A549 (cell line): Measurements from ENCODE around the gene EHF. TPM values are rescaled to one million over a fixed set of nuclear protein-coding genes. Genes with fewer than 3 reads are reported as not detected.

ENCODE experiments used
- ATAC-seq, 2 experiments: fragments of 200-7000 bp in 1 of 2; fragments of >200 bp in 1 of 2; cut with Nextera tagmentation in 1 of 2; cut with Tn5 transposase in 1 of 2; 3 replicates each; pipeline versions ENCODE4 v1.8.0 to v1.9.1; 2018 to 2020; ENCODE audit warnings: mild to moderate bottlenecking in 1 of 2, moderate library complexity in 1 of 2
- CTCF ChIA-PET: fragments of 300-600 bp; sonication (Branson Sonifier 250); formaldehyde crosslinking; extraction: SDS; loops from one replicate; lab custom pipeline; 2021; ENCODE audit warnings: antibody characterized with exemption, inconsistent platforms; lab: Yijun Ruan, JAX
- POLR2A ChIA-PET: fragments of 350-600 bp; formaldehyde crosslinking; extraction: SDS; loops from one replicate; lab custom pipeline; 2021; ENCODE audit warnings: antibody characterized with exemption, inconsistent platforms; lab: Yijun Ruan, JAX
- DNase-seq, 2 experiments: peaks; one replicate each; pipeline versions ENCODE4 v3.0.0 to v3.0.0-alpha.2; 2011 to 2016; ENCODE audit warnings: low read depth in 1 of 2, low spot score in 1 of 2
- FAIRE-seq: peaks from 2 replicates; lab custom pipeline; 2011; peaks lifted over from hg19 to GRCh38; lab: Jason Lieb, UNC
- H3K27ac ChIP-seq, 2 experiments: fragments of >200 bp; sonication (Bioruptor Twin); formaldehyde crosslinking; 3 replicates each; pipeline ENCODE4 v1.5.1; 2016 to 2017
- H3K4me1 ChIP-seq: fragments of >200 bp; sonication (Bioruptor Twin); formaldehyde crosslinking; 3 replicates; pipeline ENCODE4 v1.6.1; 2016
- H3K4me2 ChIP-seq: fragments of >200 bp; sonication (Bioruptor Twin); formaldehyde crosslinking; 3 replicates; pipeline ENCODE4 v1.6.1; 2016
- H3K4me3 ChIP-seq: fragments of >200 bp; sonication (Bioruptor Twin); formaldehyde crosslinking; 3 replicates; pipeline ENCODE4 v1.5.1; 2016
- H3K9me3 ChIP-seq: fragments of >200 bp; sonication (Bioruptor Twin); formaldehyde crosslinking; 3 replicates; pipeline ENCODE4 v1.6.1; 2016
- CBX8 ChIP-seq: fragments of 200-600 bp; sonication (generic); IDR thresholded peaks from 2 replicates; pipeline ENCODE4 v1.6.1; 2016
- CEBPB ChIP-seq, 2 experiments: fragments of >200 bp in 1 of 2; sonication (Bioruptor Twin) in 1 of 2; formaldehyde crosslinking in 1 of 2; IDR thresholded peaks; 2 replicates each; pipeline ENCODE4 v1.6.1; 2012 to 2016
- CTCF ChIP-seq: fragments of >200 bp; sonication (Bioruptor Twin); formaldehyde crosslinking; IDR thresholded peaks from 3 replicates; pipeline ENCODE4 v1.5.1; 2016
- ESRRA ChIP-seq: fragments of 150-350 bp; IDR thresholded peaks from 2 replicates; pipeline ENCODE4 v1.6.1; 2014; ENCODE audit warnings: mild to moderate bottlenecking, low read length, borderline replicate concordance
- FOSL2 ChIP-seq, 2 experiments: fragments of 450-650 bp in 1 of 2; fragments of >200 bp in 1 of 2; sonication (Bioruptor Twin) in 1 of 2; formaldehyde crosslinking; IDR thresholded peaks; 2 replicates each; pipeline versions ENCODE4 v1.5.0 to v1.6.1; 2016 to 2020; ENCODE audit warnings: mild to moderate bottlenecking in 1 of 2, moderate library complexity in 1 of 2
- HDAC2 ChIP-seq: fragments of 200-600 bp; sonication (generic); IDR thresholded peaks from 2 replicates; pipeline ENCODE4 v1.6.1; 2016
- HMGXB4 ChIP-seq: fragments of 250-450 bp; sonication (Bioruptor Pico); IDR thresholded peaks from 2 replicates; pipeline ENCODE4 v1.5.0; 2021; ENCODE audit warnings: mild to moderate bottlenecking, moderate library complexity, borderline replicate concordance
- HOXB5 ChIP-seq: fragments of 250-450 bp; sonication (Bioruptor Pico); IDR thresholded peaks from 2 replicates; pipeline ENCODE4 v1.5.0; 2020; ENCODE audit warnings: mild to moderate bottlenecking, moderate library complexity
- JUN ChIP-seq, 2 experiments: fragments of >200 bp; sonication (Bioruptor Twin); formaldehyde crosslinking; IDR thresholded peaks; 2 replicates in 1 of 2; 3 replicates in 1 of 2; pipeline ENCODE4 v1.6.1; 2016 to 2017
- NPAS2 ChIP-seq: fragments of 250-450 bp; sonication (Bioruptor Pico); IDR thresholded peaks from 2 replicates; pipeline ENCODE4 v1.8.0; 2022; ENCODE audit warnings: mild to moderate bottlenecking, moderate library complexity, borderline replicate concordance
- NR3C1 ChIP-seq: fragments of >200 bp; sonication (Bioruptor Twin); formaldehyde crosslinking; IDR thresholded peaks from 3 replicates; pipeline ENCODE4 v1.6.1; 2017
- POLR2AphosphoS2 ChIP-seq: conservative IDR thresholded peaks from 2 replicates; pipeline ENCODE4 v1.6.1; 2012; ENCODE audit warnings: low read length, improper control_type of control experiment, inconsistent platforms
- RAD21 ChIP-seq, 2 experiments: fragments of >200 bp in 1 of 2; sonication (Bioruptor Twin) in 1 of 2; formaldehyde crosslinking in 1 of 2; IDR thresholded peaks in 1 of 2; conservative IDR thresholded peaks in 1 of 2; 2 replicates in 1 of 2; 3 replicates in 1 of 2; pipeline ENCODE4 v1.6.1; 2012 to 2018; ENCODE audit warnings: inconsistent platforms in 1 of 2
- RARB ChIP-seq: fragments of 250-450 bp; sonication (Bioruptor Pico); IDR thresholded peaks from 2 replicates; pipeline ENCODE4 v1.8.0; 2021; ENCODE audit warnings: mild to moderate bottlenecking, moderate library complexity
- RNF2 ChIP-seq: fragments of 200-600 bp; sonication (generic); IDR thresholded peaks from 2 replicates; pipeline ENCODE4 v1.6.1; 2016; ENCODE audit warnings: low read depth, mild to moderate bottlenecking, antibody characterized with exemption, moderate library complexity, borderline replicate concordance
- SMC3 ChIP-seq: fragments of >200 bp; sonication (Bioruptor Twin); formaldehyde crosslinking; IDR thresholded peaks from 3 replicates; pipeline ENCODE4 v1.6.1; 2018; ENCODE audit warnings: inconsistent platforms
- TP53 ChIP-seq: fragments of 250-450 bp; sonication (Bioruptor Pico); IDR thresholded peaks from 2 replicates; pipeline ENCODE4 v1.5.0; 2021; ENCODE audit warnings: mild to moderate bottlenecking, moderate library complexity
- ZNF302 ChIP-seq: fragments of 250-450 bp; sonication (Bioruptor Pico); IDR thresholded peaks from 2 replicates; pipeline ENCODE4 v1.9.0; 2021; ENCODE audit warnings: inconsistent platforms, mild to moderate bottlenecking, moderate library complexity
- ZSCAN20 ChIP-seq: fragments of 250-450 bp; sonication (Bioruptor Pico); IDR thresholded peaks from 2 replicates; pipeline ENCODE4 v1.8.0; 2022; ENCODE audit warnings: mild to moderate bottlenecking, moderate library complexity
- WGBS: methylation state at CpG from one replicate; pipeline ENCODE4 v1.1.6; 2017; ENCODE audit errors: missing lambda C conversion rate; 5-methylcytosine and 5-hydroxymethylcytosine counted together
- polyA plus RNA-seq, 4 experiments: library from polyadenylated mRNA; depleted of rRNA in 3 of 4; stranded (reverse); fragments of >200 nt; fragmentation: RNase III in 1 of 4; extraction: RNeasy Plus Mini Kit Qiagen cat#74134 plus additional on column Dnase treatment in 1 of 4; gene quantifications; 2 replicates in 3 of 4; 3 replicates in 1 of 4; pipeline ENCODE4 v1.2.3, GENCODE V29; 2011 to 2017
- TF ChIP-seq, protein P1 (sequence below): IDR thresholded peaks from 2 replicates; pipeline ENCODE4 v1.6.1; 2012

The EHF gene
- polyA plus RNA-seq, 2 of the 4 experiments (the other 2 are of a cell fraction), result 5.4 to 7.8 TPM

DNA sequence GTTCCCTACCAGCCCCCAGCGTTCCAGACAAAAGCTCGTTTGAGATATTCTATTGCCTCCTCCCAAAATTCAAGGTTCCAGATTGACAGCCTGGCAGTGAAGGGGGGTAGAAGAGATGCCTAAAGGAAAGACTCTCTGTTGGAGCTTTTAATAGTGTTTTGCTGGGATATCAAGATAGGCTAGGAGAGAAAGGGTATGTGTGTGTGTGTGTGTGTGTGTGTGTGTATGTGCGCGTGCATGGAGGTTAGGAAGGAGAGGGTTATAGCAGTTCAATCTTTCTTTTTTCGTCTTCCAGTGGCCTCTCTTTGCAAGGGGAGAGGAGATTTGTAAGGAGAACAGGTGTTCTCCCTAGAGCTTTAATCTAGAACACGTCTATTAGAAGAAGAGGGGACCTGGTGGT lies 22.0 kb downstream of the EHF start:
- ChIA-PET CTCF (interaction anchor here (1.3 to 10.6 kb wide), 8 partner anchors 8 to 248 kb away, joined by 3 to 68 read pairs (median 6); partner anchors contain the start of gene ELF5), POLR2A (interaction anchor here (4.7 to 5.2 kb wide), 2 partner anchors 12 to 42 kb away, joined by 74 to 81 read pairs; no protein-coding TSS in a partner anchor)
- ATAC-seq (no peak), FAIRE-seq (no peak), DNase-seq (no peak)
- no peak for TF ChIP-seq ZSCAN20
- no peak for TF ChIP-seq RAD21 (conservative IDR thresholded peaks at IDR 0.05 in 1 of 2, IDR thresholded peaks at IDR 0.05 in 1 of 2)
- TF ChIP-seq HMGXB4 (CRISPR knock-in tag), result no peak
- TF ChIP-seq JUN (IDR thresholded peaks at IDR 0.05), result no peak
- no peak for TF ChIP-seq RARB (CRISPR knock-in tag)
- no peak for TF ChIP-seq FOSL2 (IDR thresholded peaks at IDR 0.05)
- TF ChIP-seq FOSL2 (CRISPR knock-in tag; IDR thresholded peaks at IDR 0.05), result no peak
- TF ChIP-seq CEBPB (IDR thresholded peaks at IDR 0.05), result no peak
- no peak for TF ChIP-seq HDAC2
- no peak for TF ChIP-seq HOXB5 (CRISPR knock-in tag)
- no peak for TF ChIP-seq CBX8
- TF ChIP-seq POLR2AphosphoS2, result no peak
- Histone ChIP-seq H3K4me2 (peak overlapping the region; percentile 67), H3K9me3 (no peaks in the 10 kb centered on the region), H3K4me1 (peaks cover 79% of the 10 kb centered on the region), H3K27ac (peak overlapping the region; percentile 94 to 99), H3K4me3 (no peak overlapping the region)
- WGBS, result 89% methylated on average over 6 of the region's 6 CpGs

DNA sequence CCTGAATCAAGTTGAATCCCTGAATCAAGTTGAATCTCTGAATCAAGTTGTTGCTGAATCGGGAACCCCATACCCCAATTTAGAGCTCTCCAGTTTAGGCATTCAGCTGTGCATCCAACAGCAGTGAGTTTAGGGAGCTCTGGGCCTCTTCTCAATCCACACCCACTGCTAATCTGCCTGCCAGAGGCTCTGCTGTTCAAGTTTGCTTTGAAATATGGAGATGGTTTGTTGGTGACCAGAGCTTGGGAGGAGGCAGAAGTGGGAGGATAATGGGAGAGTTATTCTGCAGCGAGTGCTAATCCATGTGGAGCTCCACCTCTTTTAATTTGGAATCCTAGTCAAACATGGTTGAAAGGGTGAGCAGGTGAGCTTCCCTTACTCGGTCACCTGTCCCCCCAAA lies 22.4 kb downstream of the EHF start:
- no peak for DNase-seq
- POLR2A ChIA-PET, result interaction anchor here (1.3 to 4.7 kb wide), 2 partner anchors 11 to 42 kb away, joined by 3 to 81 read pairs; no protein-coding TSS in a partner anchor
- no peaks in the 10 kb centered on the region for H3K9me3 ChIP-seq
- H3K4me2 ChIP-seq, result peak overlapping the region; percentile 67
- FAIRE-seq, result no peak
- peaks cover 76% of the 10 kb centered on the region for H3K4me1 ChIP-seq
- WGBS, result 98% methylated on average over 3 of the region's 3 CpGs
- CTCF ChIA-PET, result interaction anchor here (1.3 to 10.6 kb wide), 7 partner anchors 11 to 248 kb away, joined by 3 to 68 read pairs (median 5); partner anchors contain the start of gene ELF5
- peak overlapping the region; percentile 94 to 99 for H3K27ac ChIP-seq
- ATAC-seq, result no peak
- TF ChIP-seq POLR2AphosphoS2 (no peak), TP53 (CRISPR knock-in tag) (no peak), FOSL2 (IDR thresholded peaks at IDR 0.05) (no peak), FOSL2 (CRISPR knock-in tag; IDR thresholded peaks at IDR 0.05) (no peak), SMC3 (no peak), ZNF302 (CRISPR knock-in tag) (no peak), NPAS2 (CRISPR knock-in tag) (no peak), CTCF (no peak), RNF2 (no peak), NR3C1 (no peak), ESRRA (no peak)
- TF ChIP-seq, protein P1, sequence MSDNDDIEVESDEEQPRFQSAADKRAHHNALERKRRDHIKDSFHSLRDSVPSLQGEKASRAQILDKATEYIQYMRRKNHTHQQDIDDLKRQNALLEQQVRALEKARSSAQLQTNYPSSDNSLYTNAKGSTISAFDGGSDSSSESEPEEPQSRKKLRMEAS, result no peak
- H3K4me3 ChIP-seq, result no peak overlapping the region
